Caco-2 (cell line): Measurements from ENCODE around the gene ENTR1. TPM values are rescaled to one million over a fixed set of nuclear protein-coding genes. Genes with fewer than 3 reads are reported as not detected.

Experiments used
- BruUV-seq: library from RNA; stranded (reverse); fragments of 400-500 nt; replicated peaks from 2 replicates; lab custom pipeline; 2021; lab: Mats Ljungman, UMichigan
- CTCF ChIA-PET: fragments of 300-600 bp; sonication (Branson Sonifier 250); formaldehyde crosslinking; loops from one replicate; lab custom pipeline; 2022; ENCODE audit warnings: antibody characterized with exemption; lab: Charles Lee
- POLR2A ChIA-PET: fragments of 300-600 bp; sonication (Branson Sonifier 250); formaldehyde crosslinking; loops from one replicate; lab custom pipeline; 2022; ENCODE audit warnings: antibody characterized with exemption; lab: Charles Lee
- DNase-seq, 2 experiments: peaks; one replicate each; pipeline versions ENCODE4 v3.0.0 to v3.0.0-alpha.2; 2020 to 2022
- H3K27me3 ChIP-seq: replicated peaks from 2 replicates; pipeline ENCODE4 v1.6.0; 2011; ENCODE audit warnings: low read length; ENCODE audit not compliant: control insufficient read depth, insufficient read depth
- H3K36me3 ChIP-seq: 2 replicates; pipeline ENCODE4 v1.5.1; 2011; ENCODE audit warnings: low read length; ENCODE audit not compliant: control insufficient read depth, insufficient read depth
- H3K4me1 ChIP-seq: fragments of 250-450 bp; sonication (Bioruptor Pico); 2 replicates; pipeline ENCODE4 v1.5.1; 2020; ENCODE audit warnings: mild to moderate bottlenecking
- H3K4me3 ChIP-seq: 2 replicates; pipeline ENCODE4 v1.5.1; 2011; ENCODE audit warnings: low read depth, mild to moderate bottlenecking, control low read depth, low read length
- H3K9me3 ChIP-seq: fragments of 250-450 bp; sonication (Bioruptor Pico); 2 replicates; pipeline ENCODE4 v1.5.1; 2020; ENCODE audit warnings: mild to moderate bottlenecking, moderate library complexity
- H3K27ac Mint-ChIP-seq: one replicate; pipeline ENCODE4 v1.8.0; 2022; ENCODE audit warnings: mixed read lengths; ENCODE audit not compliant: unreplicated experiment
- H3K27me3 Mint-ChIP-seq: one replicate; pipeline ENCODE4 v1.8.0; 2022; ENCODE audit warnings: mixed read lengths; ENCODE audit not compliant: insufficient read depth, unreplicated experiment
- H3K36me3 Mint-ChIP-seq: one replicate; pipeline ENCODE4 v1.8.0; 2022; ENCODE audit warnings: mild to moderate bottlenecking, mixed read lengths; ENCODE audit not compliant: insufficient read depth, unreplicated experiment
- H3K4me1 Mint-ChIP-seq: one replicate; pipeline ENCODE4 v1.8.0; 2022; ENCODE audit warnings: low read depth, mixed read lengths; ENCODE audit not compliant: unreplicated experiment
- H3K4me3 Mint-ChIP-seq: one replicate; pipeline ENCODE4 v1.8.0; 2022; ENCODE audit warnings: mild to moderate bottlenecking, moderate library complexity, mixed read lengths; ENCODE audit not compliant: unreplicated experiment
- H3K9me3 Mint-ChIP-seq: one replicate; pipeline ENCODE4 v1.8.0; 2022; ENCODE audit warnings: mixed read lengths; ENCODE audit not compliant: unreplicated experiment
- intact Hi-C: fragments of 100-400 bp; cut with micrococcal nuclease; formaldehyde crosslinking; loops from one replicate; pipeline ENCODE4 v1.10.0; 2022; ENCODE audit not compliant: unreplicated experiment
- total RNA-seq: library from RNA; stranded (reverse); gene quantifications from 2 replicates; pipeline ENCODE4 v1.2.3, GENCODE V29; 2022
- TF ChIP-seq, protein P1 (sequence below), 2 experiments: fragments of 200-600 bp in 1 of 2; IDR thresholded peaks; 1 replicate in 1 of 2; 2 replicates in 1 of 2; pipeline versions ENCODE4 v1.5.1 to v1.8.0; 2011 to 2022; ENCODE audit warnings: antibody characterized with exemption in 1 of 2, control low read depth in 1 of 2, inconsistent platforms in 1 of 2, low read depth in 1 of 2, low read length in 1 of 2, mild to moderate bottlenecking in 1 of 2, moderate library complexity in 1 of 2; ENCODE audit not compliant: insufficient read depth in 1 of 2, severe bottlenecking in 1 of 2, unreplicated experiment in 1 of 2

The ENTR1 gene
- total RNA-seq, 1 experiment from 2014 or later: 85.2 TPM

DNA sequence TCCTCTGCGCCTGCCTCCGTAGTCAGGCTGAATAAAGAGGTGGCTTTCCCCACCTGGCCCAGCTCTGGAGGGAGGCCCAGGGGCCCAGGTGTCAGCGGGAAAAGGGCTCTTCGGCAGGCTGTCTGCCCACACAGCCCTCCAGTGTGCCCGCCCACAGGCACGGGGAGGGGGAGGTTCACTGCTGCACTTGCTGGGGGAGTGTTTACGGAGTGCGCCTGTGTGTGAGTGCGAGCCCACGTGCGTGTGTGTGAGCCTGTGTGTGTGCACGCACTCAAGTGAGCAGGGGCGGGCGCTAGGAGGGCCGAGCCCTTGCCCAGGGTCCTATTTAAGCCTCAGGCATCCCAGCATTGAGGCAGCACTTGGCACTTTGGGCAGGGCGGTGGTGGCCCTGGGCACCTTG is 57.7 kb downstream of the ENTR1 start:
- ChIA-PET POLR2A (no interaction called here), CTCF (interaction anchor here (0.6 kb wide), 1 partner anchor 10 kb away, joined by 3 read pairs; no protein-coding TSS in a partner anchor)
- no peaks in the 10 kb centered on the region for H3K27me3 ChIP-seq
- Mint-ChIP-seq H3K4me3 (no peak overlapping the region), H3K9me3 (no peaks in the 10 kb centered on the region), H3K27me3 (no peaks in the 10 kb centered on the region), H3K4me1 (no peaks in the 10 kb centered on the region), H3K27ac (no peak overlapping the region), H3K36me3 (peaks cover 47% of the 10 kb centered on the region)
- no peaks in the 10 kb centered on the region for H3K9me3 ChIP-seq
- H3K36me3 ChIP-seq: no peaks in the 10 kb centered on the region
- intact Hi-C loops: no loop called here
- no TSS peak for BruUV-seq
- peaks cover 12% of the 10 kb centered on the region for H3K4me1 ChIP-seq
- DNase-seq: no peak
- TF ChIP-seq, protein P1, sequence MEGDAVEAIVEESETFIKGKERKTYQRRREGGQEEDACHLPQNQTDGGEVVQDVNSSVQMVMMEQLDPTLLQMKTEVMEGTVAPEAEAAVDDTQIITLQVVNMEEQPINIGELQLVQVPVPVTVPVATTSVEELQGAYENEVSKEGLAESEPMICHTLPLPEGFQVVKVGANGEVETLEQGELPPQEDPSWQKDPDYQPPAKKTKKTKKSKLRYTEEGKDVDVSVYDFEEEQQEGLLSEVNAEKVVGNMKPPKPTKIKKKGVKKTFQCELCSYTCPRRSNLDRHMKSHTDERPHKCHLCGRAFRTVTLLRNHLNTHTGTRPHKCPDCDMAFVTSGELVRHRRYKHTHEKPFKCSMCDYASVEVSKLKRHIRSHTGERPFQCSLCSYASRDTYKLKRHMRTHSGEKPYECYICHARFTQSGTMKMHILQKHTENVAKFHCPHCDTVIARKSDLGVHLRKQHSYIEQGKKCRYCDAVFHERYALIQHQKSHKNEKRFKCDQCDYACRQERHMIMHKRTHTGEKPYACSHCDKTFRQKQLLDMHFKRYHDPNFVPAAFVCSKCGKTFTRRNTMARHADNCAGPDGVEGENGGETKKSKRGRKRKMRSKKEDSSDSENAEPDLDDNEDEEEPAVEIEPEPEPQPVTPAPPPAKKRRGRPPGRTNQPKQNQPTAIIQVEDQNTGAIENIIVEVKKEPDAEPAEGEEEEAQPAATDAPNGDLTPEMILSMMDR (IDR thresholded peaks at IDR 0.05; ENCODE audit: insufficient read depth in 1 of 2, low read depth in 1 of 2, low read length in 1 of 2, severe bottlenecking in 1 of 2, unreplicated experiment in 1 of 2): no peak
- H3K4me3 ChIP-seq: no peak overlapping the region

Other genes starting within 250 kb of the ENTR1 start
- gene LHX3, start 205.5 kb downstream of the ENTR1 start, total RNA-seq: 1.1 and 1.2 TPM in 2 replicates
- gene QSOX2, start 164.8 kb downstream of the ENTR1 start, total RNA-seq: 26.9 and 29.6 TPM in 2 replicates
- gene CCDC187, start 106.5 kb downstream of the ENTR1 start, total RNA-seq: 0.09 and 0.11 TPM in 2 replicates
- 25.7 and 26.5 TPM in 2 replicates for gene GPSM1, start 83.1 kb downstream of the ENTR1 start, total RNA-seq
- 27.1 and 29.1 TPM in 2 replicates for gene DNLZ, start 46.9 kb downstream of the ENTR1 start, total RNA-seq
- gene CARD9, start 36.9 kb downstream of the ENTR1 start, total RNA-seq: 1.7 and 2.6 TPM in 2 replicates
- gene SNAPC4, start 10.4 kb downstream of the ENTR1 start, total RNA-seq: 15.3 and 17.2 TPM in 2 replicates
- 89.9 and 91.5 TPM in 2 replicates for gene PMPCA, start within 50 bp of the ENTR1 start, total RNA-seq
- 18.6 and 20.0 TPM in 2 replicates for gene INPP5E, start 29.2 kb upstream of the ENTR1 start, total RNA-seq
- 76.4 and 81.3 TPM in 2 replicates for gene SEC16A, start 72.4 kb upstream of the ENTR1 start, total RNA-seq
- 5.5 and 6.3 TPM in 2 replicates for gene NOTCH1, start 135.4 kb upstream of the ENTR1 start, total RNA-seq